Spleen (tissue), 11 donors: Measurements from ENCODE around the gene ARHGEF38. TPM values are rescaled to one million over a fixed set of nuclear protein-coding genes. Genes with fewer than 3 reads are reported as not detected.

Experiments
- DNase-seq: peaks from one replicate; pipeline ENCODE4 v3.0.0-alpha.2; 2020
- H3K27ac ChIP-seq, 8 donors: fragments of 200-600 bp; sonication (generic) in 7 of 8; 1 replicate in 4 of 8; 2 replicates in 4 of 8; pipeline versions ENCODE4 v1.5.0 to v1.8.0; 2016 to 2021; ENCODE audit warnings: inconsistent platforms in 4 of 8, mild to moderate bottlenecking in 4 of 8, moderate library complexity in 1 of 8
- H3K27me3 ChIP-seq, 7 donors: fragments of 200-600 bp; sonication (generic) in 6 of 7; replicated peaks in 1 of 7; 1 replicate in 4 of 7; 2 replicates in 3 of 7; pipeline versions ENCODE4 v1.5.0 to v1.8.0; 2016 to 2021; ENCODE audit warnings: inconsistent platforms in 3 of 7, mild to moderate bottlenecking in 1 of 7
- H3K36me3 ChIP-seq, 6 donors: fragments of 200-600 bp; sonication (generic) in 5 of 6; 1 replicate in 4 of 6; 2 replicates in 2 of 6; pipeline versions ENCODE4 v1.5.0 to v1.8.0; 2016 to 2021; ENCODE audit warnings: inconsistent platforms in 2 of 6
- H3K4me1 ChIP-seq, 6 donors: fragments of 200-600 bp; sonication (generic) in 5 of 6; 1 replicate in 3 of 6; 2 replicates in 3 of 6; pipeline versions ENCODE4 v1.5.0 to v1.8.0; 2016 to 2021; ENCODE audit warnings: inconsistent platforms in 3 of 6
- H3K4me3 ChIP-seq, 8 donors: fragments of 200-600 bp; sonication (generic) in 7 of 8; 1 replicate in 4 of 8; 2 replicates in 4 of 8; pipeline versions ENCODE4 v1.5.0 to v1.8.0; 2016 to 2021; ENCODE audit warnings: inconsistent platforms in 4 of 8, mild to moderate bottlenecking in 4 of 8, moderate library complexity in 2 of 8
- H3K9me3 ChIP-seq, 8 donors: fragments of 200-600 bp; sonication (generic) in 7 of 8; 1 replicate in 4 of 8; 2 replicates in 4 of 8; pipeline versions ENCODE4 v1.5.0 to v1.8.0; 2016 to 2021; ENCODE audit warnings: inconsistent platforms in 4 of 8
- CTCF ChIP-seq, 11 experiments: fragments of 200-600 bp in 7 of 11; fragments of 450-650 bp in 4 of 11; sonication (generic) in 4 of 11; IDR thresholded peaks in 8 of 11; conservative IDR thresholded peaks in 3 of 11; 1 replicate in 7 of 11; 2 replicates in 4 of 11; pipeline versions ENCODE4 v1.4.0 to v1.8.0; 2016 to 2021; ENCODE audit warnings: antibody characterized with exemption in 11 of 11, inconsistent platforms in 4 of 11, mild to moderate bottlenecking in 1 of 11
- POLR2A ChIP-seq, 3 donors: fragments of 450-650 bp; IDR thresholded peaks; one replicate each; pipeline ENCODE4 v1.5.1; 2017; ENCODE audit warnings: antibody characterized with exemption in 3 of 3, mild to moderate bottlenecking in 1 of 3
- POLR2AphosphoS5 ChIP-seq, 3 donors: sonication (generic); formaldehyde crosslinking; IDR thresholded peaks; one replicate each; pipeline ENCODE4 v1.5.1; 2017; ENCODE audit warnings: antibody characterized with exemption in 3 of 3
- WGBS, 5 donors: extraction: QIAGEN DNeasy Blood & Tissue Kit in 3 of 5; methylation state at CpG; one replicate each; pipeline versions ENCODE4 v1.1.5 to v1.1.7; 2013 to 2018; 5-methylcytosine and 5-hydroxymethylcytosine counted together
- intact Hi-C: fragments of 100-400 bp; cut with DNase I; formaldehyde crosslinking; loops from one replicate; pipeline ENCODE4 v1.15.0; 2023; ENCODE audit warnings: low total_unique reads
- polyA plus RNA-seq, 3 donors: library from polyadenylated mRNA; stranded (reverse); fragments of 200-250 nt; gene quantifications; one replicate each; pipeline ENCODE4 v1.2.1, GENCODE V29; 2013
- total RNA-seq, 7 donors: library from RNA; depleted of rRNA in 3 of 7; stranded (reverse); fragments of >200 nt in 3 of 7; fragmentation: NEBNext Ultra II Directional in 4 of 7; extraction: Animal tissue kit (Norgen Biotek cat#: 25700) in 4 of 7; gene quantifications; one replicate each; pipeline versions ENCODE4 v1.1.0 to v1.2.1, GENCODE V29; 2016 to 2021
- donor health status: healthy with polysubstance abuse.
- donor health status: DM: no; HTN: no; CAD: no; lungs with moderate emphysema.
- donor health status: DM: no; HTN: no; CAD: no.
- donor health status: Bipolar disorder and iron deficiency.
- donor health status: healthy.
- donor health status: DM: no; HTN: no; CAD: no.
- donor health status: DM: yes; HTN: yes; CAD: no.

Gene ARHGEF38
- total and polyA plus RNA-seq, 10 donors = not detected

DNA sequence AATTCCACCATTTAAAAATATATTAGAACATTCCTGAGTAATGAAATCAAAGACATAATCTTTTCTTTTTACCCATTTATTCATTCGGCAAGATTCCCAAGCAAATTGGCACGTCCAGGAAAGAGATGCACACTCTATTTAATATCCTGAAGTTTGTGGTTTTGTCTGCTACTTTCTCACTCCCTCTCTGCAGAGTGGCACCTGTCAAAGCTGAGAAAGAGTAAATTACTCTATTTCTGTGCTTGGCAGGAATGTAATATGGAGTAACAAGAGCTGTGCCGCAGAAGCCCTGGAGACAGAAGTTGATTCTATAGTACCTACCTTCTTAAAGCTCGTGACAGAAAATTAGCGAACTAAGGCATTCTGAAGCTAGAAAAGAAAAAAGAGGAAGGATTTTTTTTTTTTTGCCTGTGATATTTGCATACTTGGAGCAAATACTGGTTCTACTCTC, 161.7 kb downstream of the ARHGEF38 start:
- DNase-seq = no peak
- no peaks in the 10 kb centered on the region for H3K9me3 ChIP-seq
- intact Hi-C loops = no loop called here
- H3K4me1 ChIP-seq = peaks cover 0 to 44% (median 31%) of the 10 kb centered on the region in 6 donors
- WGBS, 5 donors = 25 to 56% (median 31%) methylated on average over 5 of the region's 5 CpGs
- H3K4me3 ChIP-seq = peak overlapping the region in 4 of 8 donors; percentile 1 to 55 (median 20)
- no peaks in the 10 kb centered on the region for H3K27me3 ChIP-seq
- H3K36me3 ChIP-seq = peaks cover 0 to 12% (median 0%) of the 10 kb centered on the region in 6 donors
- TF ChIP-seq POLR2A (IDR thresholded peaks at IDR 0.05) (no peak), POLR2AphosphoS5 (IDR thresholded peaks at IDR 0.05) (no peak), CTCF (IDR thresholded peaks at IDR 0.05 in 8 of 11, conservative IDR thresholded peaks at IDR 0.05 in 3 of 11) (no peak)
- H3K27ac ChIP-seq = peak overlapping the region in 3 of 8 donors; percentile 13 to 50 (median 21)

DNA sequence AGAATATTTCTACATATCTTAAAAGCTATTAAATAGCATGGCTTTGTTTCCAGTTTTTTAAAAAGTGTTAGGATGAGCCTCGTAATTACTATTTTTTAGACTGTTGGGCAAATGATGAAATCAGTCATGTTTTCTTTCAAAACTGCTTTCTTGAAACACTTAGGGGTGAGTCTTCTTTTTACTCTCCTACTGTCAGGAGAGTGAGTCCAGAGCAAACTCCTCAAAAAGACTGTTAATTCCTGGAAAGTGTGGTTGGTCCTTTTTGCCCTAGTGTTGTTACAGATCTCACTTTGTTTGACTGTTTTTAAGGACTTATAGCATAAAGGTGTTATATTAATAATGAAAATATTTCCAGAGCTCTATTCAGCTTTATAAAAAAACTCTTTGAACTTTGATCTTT, 162.5 kb downstream of the ARHGEF38 start:
- TF ChIP-seq POLR2AphosphoS5 (IDR thresholded peaks at IDR 0.05) (no peak), POLR2A (IDR thresholded peaks at IDR 0.05) (no peak), CTCF (IDR thresholded peaks at IDR 0.05 in 8 of 11, conservative IDR thresholded peaks at IDR 0.05 in 3 of 11) (no peak)
- 41 to 83% (median 59%) methylated on average over 1 of the region's 1 CpG for WGBS, 5 donors

GRCh38 chr4:105715692-105716278, 163.4 kb downstream of the ARHGEF38 start:
- TF ChIP-seq CTCF (IDR thresholded peaks at IDR 0.05 in 8 of 11, conservative IDR thresholded peaks at IDR 0.05 in 3 of 11) (peak in 8 of 11 experiments; percentile 8 to 56 (median 49)), POLR2AphosphoS5 (IDR thresholded peaks at IDR 0.05) (no peak)
- peaks cover 0 to 26% (median 7%) of the 10 kb centered on the region in 6 donors for H3K36me3 ChIP-seq
- H3K9me3 ChIP-seq = no peaks in the 10 kb centered on the region
- intact Hi-C loops = loop anchor here (5.0 kb wide), 1 partner anchor 193 kb away; no protein-coding TSS in a partner anchor
- WGBS, 5 donors = 47 to 50% (median 48%) methylated on average over 4 of the region's 4 CpGs
- no peak overlapping the region for H3K4me3 ChIP-seq
- no peak overlapping the region for H3K27ac ChIP-seq
- no peak for DNase-seq
- peaks cover 0 to 27% (median 21%) of the 10 kb centered on the region in 6 donors for H3K4me1 ChIP-seq
- H3K27me3 ChIP-seq = no peaks in the 10 kb centered on the region

More for the DNA sequence above, 162.5 kb downstream of the ARHGEF38 start:
- H3K4me3 ChIP-seq = no peak overlapping the region
- no peaks in the 10 kb centered on the region for H3K27me3 ChIP-seq
- H3K9me3 ChIP-seq = no peaks in the 10 kb centered on the region
- no peak for DNase-seq
- H3K4me1 ChIP-seq = peaks cover 0 to 36% (median 22%) of the 10 kb centered on the region in 6 donors
- peak overlapping the region in 2 of 8 donors; percentile 13 to 21 for H3K27ac ChIP-seq
- peaks cover 0 to 21% (median 4%) of the 10 kb centered on the region in 6 donors for H3K36me3 ChIP-seq
- intact Hi-C loops = loop anchor here (5.0 kb wide), 1 partner anchor 193 kb away; no protein-coding TSS in a partner anchor

GRCh38 chr4:105719204-105719603, 166.8 kb downstream of the ARHGEF38 start:
- intact Hi-C loops = loop anchor here (5.0 kb wide), 1 partner anchor 197 kb away; no protein-coding TSS in a partner anchor
- no peak for DNase-seq
- TF ChIP-seq CTCF (IDR thresholded peaks at IDR 0.05 in 8 of 11, conservative IDR thresholded peaks at IDR 0.05 in 3 of 11) = no peak
- TF ChIP-seq POLR2A (IDR thresholded peaks at IDR 0.05) = no peak
- no peak for TF ChIP-seq POLR2AphosphoS5 (IDR thresholded peaks at IDR 0.05)
- Histone ChIP-seq H3K4me1 (peaks cover 0 to 18% (median 16%) of the 10 kb centered on the region in 6 donors), H3K27me3 (no peaks in the 10 kb centered on the region), H3K4me3 (no peak overlapping the region), H3K36me3 (peaks cover 0 to 26% (median 7%) of the 10 kb centered on the region in 6 donors), H3K9me3 (no peaks in the 10 kb centered on the region), H3K27ac (no peak overlapping the region)
- WGBS, 5 donors = 76 to 95% (median 86%) methylated on average over 2 of the region's 2 CpGs
